IMR-90 (cell line): ENCODE results near the gene CCSER2. TPM values are rescaled to one million over a fixed set of nuclear protein-coding genes. Genes with fewer than 3 reads are reported as not detected.

Experiments used
- ATAC-seq: fragments of 200-7000 bp; cut with Tn5 transposase; 2 replicates; pipeline ENCODE4 v1.9.1; 2020; ENCODE audit warnings: low read depth, mild to moderate bottlenecking, moderate library complexity
- BruUV-seq: library from RNA; stranded (reverse); fragments of 400-500 nt; replicated peaks from 2 replicates; lab custom pipeline; 2021; lab: Mats Ljungman, UMichigan
- CTCF ChIA-PET: fragments of 300-600 bp; formaldehyde crosslinking; extraction: SDS; loops from one replicate; lab custom pipeline; 2021; ENCODE audit warnings: antibody characterized with exemption; lab: Yijun Ruan, JAX
- POLR2A ChIA-PET: fragments of 300-600 bp; sonication (Branson Sonifier 250); formaldehyde crosslinking; loops from one replicate; lab custom pipeline; 2022; ENCODE audit warnings: antibody characterized with exemption; ENCODE audit not compliant: unreplicated experiment; lab: Charles Lee
- DNase-seq: peaks from one replicate; pipeline ENCODE4 v3.0.0; 2013
- H2AFZ ChIP-seq: replicated peaks from 2 replicates; pipeline ENCODE3; 2013; ENCODE audit warnings: low read length, mild to moderate bottlenecking; ENCODE audit not compliant: poor library complexity
- H2AK5ac ChIP-seq: 2 replicates; pipeline ENCODE4 v1.6.1; 2013; ENCODE audit warnings: low read depth, low read length, inconsistent platforms
- H2AK9ac ChIP-seq: replicated peaks from 2 replicates; pipeline ENCODE3; 2013; ENCODE audit warnings: mild to moderate bottlenecking, low read depth, low read length, moderate library complexity; ENCODE audit not compliant: poor library complexity
- H2BK120ac ChIP-seq: 2 replicates; pipeline ENCODE4 v1.6.1; 2013; ENCODE audit warnings: low read depth, low read length, inconsistent platforms
- H2BK15ac ChIP-seq: 3 replicates; pipeline ENCODE4 v1.6.1; 2013; ENCODE audit warnings: low read depth, low read length, inconsistent platforms
- H2BK20ac ChIP-seq: 2 replicates; pipeline ENCODE4 v1.6.1; 2013; ENCODE audit warnings: low read depth, mild to moderate bottlenecking, inconsistent platforms, low read length, moderate library complexity
- H2BK5ac ChIP-seq: 2 replicates; pipeline ENCODE4 v1.6.1; 2013; ENCODE audit warnings: mild to moderate bottlenecking, low read depth, low read length, inconsistent platforms; ENCODE audit not compliant: poor library complexity, severe bottlenecking
- H3K14ac ChIP-seq: replicated peaks from 2 replicates; pipeline ENCODE4 v1.6.1; 2013; ENCODE audit warnings: low read depth, low read length, inconsistent platforms
- H3K18ac ChIP-seq: 2 replicates; pipeline ENCODE4 v1.6.1; 2013; ENCODE audit warnings: low read depth, low read length, control low read depth
- H3K23ac ChIP-seq: 2 replicates; pipeline ENCODE4 v1.6.1; 2013; ENCODE audit warnings: low read depth, low read length, inconsistent platforms
- H3K27ac ChIP-seq: 2 replicates; pipeline ENCODE4 v1.5.1; 2013; ENCODE audit warnings: mild to moderate bottlenecking, control low read depth, low read length; ENCODE audit not compliant: insufficient read depth
- H3K27me3 ChIP-seq: 2 replicates; pipeline ENCODE4 v1.6.1; 2013; ENCODE audit warnings: low read length; ENCODE audit not compliant: control insufficient read depth, insufficient read depth
- H3K36me3 ChIP-seq: 2 replicates; pipeline ENCODE4 v1.6.1; 2013; ENCODE audit warnings: low read length, mixed read lengths; ENCODE audit not compliant: control insufficient read depth, insufficient read depth
- H3K4ac ChIP-seq: 2 replicates; pipeline ENCODE4 v1.6.1; 2013; ENCODE audit warnings: low read depth, low read length, inconsistent platforms
- H3K4me1 ChIP-seq: 2 replicates; pipeline ENCODE4 v1.6.1; 2013; ENCODE audit warnings: low read length, mixed read lengths; ENCODE audit not compliant: control insufficient read depth, insufficient read depth
- H3K4me2 ChIP-seq: 2 replicates; pipeline ENCODE4 v1.6.1; 2013; ENCODE audit warnings: low read depth, mild to moderate bottlenecking, control low read depth, low read length, moderate library complexity
- H3K4me3 ChIP-seq: 2 replicates; pipeline ENCODE4 v1.5.1; 2013; ENCODE audit warnings: low read depth, mild to moderate bottlenecking, control low read depth, low read length, moderate library complexity; ENCODE audit not compliant: insufficient read depth
- H3K56ac ChIP-seq: 2 replicates; pipeline ENCODE4 v1.6.1; 2013; ENCODE audit warnings: low read length, inconsistent platforms; ENCODE audit not compliant: insufficient read depth; ENCODE audit errors: extremely low read depth
- H3K79me1 ChIP-seq, 2 experiments: 2 replicates each; pipeline ENCODE4 v1.6.1; 2013; ENCODE audit warnings: low read length in 2 of 2, inconsistent platforms in 1 of 2, low read depth in 1 of 2
- H3K9ac ChIP-seq: 2 replicates; pipeline ENCODE4 v1.6.1; 2013; ENCODE audit warnings: low read depth, low read length, control low read depth
- H3K9me1 ChIP-seq: 2 replicates; pipeline ENCODE4 v1.6.1; 2013; ENCODE audit warnings: low read length, inconsistent platforms; ENCODE audit not compliant: insufficient read depth
- H3K9me3 ChIP-seq: 2 replicates; pipeline ENCODE4 v1.6.1; 2013; ENCODE audit warnings: low read length; ENCODE audit not compliant: control insufficient read depth, insufficient read depth
- H4K20me1 ChIP-seq: 2 replicates; pipeline ENCODE4 v1.6.1; 2013; ENCODE audit warnings: low read length, inconsistent platforms; ENCODE audit not compliant: insufficient read depth
- H4K5ac ChIP-seq: 2 replicates; pipeline ENCODE4 v1.6.1; 2013; ENCODE audit warnings: mild to moderate bottlenecking, low read depth, low read length, control low read depth
- H4K8ac ChIP-seq, 2 experiments: 2 replicates each; pipeline ENCODE4 v1.6.1; 2013; ENCODE audit warnings: low read depth in 2 of 2, low read length in 2 of 2, control low read depth in 1 of 2, inconsistent platforms in 1 of 2
- H4K91ac ChIP-seq: 2 replicates; pipeline ENCODE4 v1.6.1; 2013; ENCODE audit warnings: low read depth, low read length, inconsistent platforms; ENCODE audit not compliant: insufficient read depth
- FOS ChIP-seq: fragments of 150-350 bp; IDR thresholded peaks from 2 replicates; pipeline ENCODE4 v1.6.1; 2016; ENCODE audit warnings: low read depth, low read length
- MAZ ChIP-seq: IDR thresholded peaks from 2 replicates; pipeline ENCODE4 v1.6.1; 2012; ENCODE audit warnings: low read depth, mild to moderate bottlenecking, low read length, improper control_type of control experiment, moderate library complexity, borderline replicate concordance
- NFE2L2 ChIP-seq: fragments of 150-350 bp; IDR thresholded peaks from 2 replicates; pipeline ENCODE4 v1.6.1; 2016; ENCODE audit warnings: low read depth, mild to moderate bottlenecking, low read length
- SMC3 ChIP-seq: fragments of 150-350 bp; IDR thresholded peaks from 2 replicates; pipeline ENCODE4 v1.6.1; 2016; ENCODE audit warnings: low read depth, mild to moderate bottlenecking, antibody characterized with exemption, low read length, moderate library complexity
- WGBS, 2 experiments: methylation state at CpG; one replicate each; pipeline versions ENCODE4 v1.1.5 to v1.1.7; 2013; ENCODE audit warnings: missing lambda C conversion rate in 2 of 2; ENCODE audit not compliant: insufficient read length in 1 of 2; ENCODE audit errors: extremely low coverage in 2 of 2; 5-methylcytosine and 5-hydroxymethylcytosine counted together
- dilution Hi-C: fragments of 300-500 bp; cut with HindIII; formaldehyde crosslinking; loops from one replicate; pipeline ENCODE4 v1.14.3; 2018; ENCODE audit warnings: low sequenced_read_pairs; ENCODE audit not compliant: unreplicated experiment
- in situ Hi-C: fragments of 300-500 bp; cut with MboI; formaldehyde crosslinking; loops from 3 replicates; pipeline ENCODE4 v1.14.3; 2019; ENCODE audit warnings: low sequenced_read_pairs, inconsistent platforms, mixed read lengths
- intact Hi-C: fragments of 100-400 bp; cut with micrococcal nuclease; formaldehyde crosslinking; loops from 2 replicates; pipeline ENCODE4 v1.10.0; 2022
- polyA plus RNA-seq, 3 experiments: library from polyadenylated mRNA; depleted of rRNA; stranded (reverse); fragments of >200 nt; gene quantifications; 2 replicates each; pipeline ENCODE4 v1.2.3, GENCODE V29; 2012; ENCODE audit warnings: low replicate concordance in 1 of 3
- total RNA-seq: library from RNA; depleted of rRNA; stranded (reverse); fragments of >200 nt; gene quantifications from 2 replicates; pipeline ENCODE4 v1.2.3, GENCODE V29; 2012

The CCSER2 gene
- total and polyA plus RNA-seq, 2 of the 4 experiments (the other 2 are of a cell fraction), result 20.4 to 31.7 TPM

DNA sequence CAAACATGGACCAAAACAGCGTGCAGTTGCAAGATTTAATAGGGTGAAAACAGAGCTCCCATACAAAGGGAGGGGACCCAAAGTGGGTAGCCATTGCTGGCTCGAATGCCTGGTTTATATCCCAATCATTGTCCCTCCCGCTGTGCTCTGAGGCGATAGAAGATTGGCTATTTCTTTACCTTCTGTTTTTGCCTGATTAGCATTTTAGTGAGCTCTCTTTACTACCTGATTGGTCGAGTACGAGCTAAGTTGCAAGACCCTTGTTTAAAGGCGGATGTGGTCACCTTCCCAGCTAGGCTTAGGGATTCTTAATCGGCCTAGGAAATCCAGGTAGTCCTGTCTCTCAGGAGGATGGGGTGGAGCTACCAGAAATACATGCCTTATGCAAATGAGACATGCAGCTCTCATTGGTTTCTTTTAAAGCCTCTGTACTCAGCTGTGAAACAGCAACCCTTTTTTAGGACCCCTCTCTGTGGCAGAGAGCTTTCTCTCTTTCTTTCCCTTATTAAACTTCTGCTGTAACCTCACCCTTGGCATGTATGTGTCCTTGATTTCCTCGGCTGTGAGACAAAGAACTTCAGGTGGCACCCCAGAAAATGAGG is 202.4 kb downstream of the CCSER2 start:
- no TSS peak for BruUV-seq
- Histone ChIP-seq H3K56ac (no peak overlapping the region), H2BK20ac (no peak overlapping the region), H3K79me1 (no peaks in the 10 kb centered on the region), H3K4ac (no peak overlapping the region), H3K23ac (no peak overlapping the region; the same call in 1 of the 2 replicates), H3K14ac (no peak overlapping the region), H3K4me1 (no peaks in the 10 kb centered on the region), H2BK5ac (no peak overlapping the region), H2BK15ac (no peak overlapping the region), H2BK120ac (no peak overlapping the region), H4K20me1 (no peaks in the 10 kb centered on the region), H2AFZ (no peak overlapping the region), H4K91ac (no peak overlapping the region), H3K4me2 (no peak overlapping the region), H3K27ac (no peak overlapping the region), H3K9me1 (no peaks in the 10 kb centered on the region), H3K18ac (no peak overlapping the region), H3K27me3 (no peaks in the 10 kb centered on the region), H3K9ac (no peak overlapping the region), H2AK5ac (no peak overlapping the region), H3K9me3 (peaks cover 3% of the 10 kb centered on the region; the same call in 1 of the 2 replicates), H4K5ac (no peak overlapping the region), H3K36me3 (no peaks in the 10 kb centered on the region), H3K4me3 (no peak overlapping the region), H2AK9ac (no peak overlapping the region), H4K8ac (no peak overlapping the region)
- DNase-seq (no peak), ATAC-seq (no peak)
- POLR2A ChIA-PET, result no interaction called here
- in situ Hi-C loops, result loop anchor here (5.0 to 10.0 kb wide), 3 partner anchors 169 to 386 kb away; no protein-coding TSS in a partner anchor
- dilution Hi-C loops, result no loop called here
- no peak for TF ChIP-seq FOS
- no peak for TF ChIP-seq SMC3
- no peak for TF ChIP-seq MAZ
- no peak for TF ChIP-seq NFE2L2
- WGBS, 2 experiments, result 80% methylated on average over 3 of the region's 9 CpGs; no CpG with 5 or more reads in 1 of the 2 experiments
- intact Hi-C loops, result no loop called here
- CTCF ChIA-PET, result interaction anchor here (0.6 to 1.3 kb wide), 2 partner anchors 156 to 178 kb away, joined by 3 read pairs; no protein-coding TSS in a partner anchor
